ENCODE results near the gene YJEFN3. TPM values are rescaled to one million over a fixed set of nuclear protein-coding genes. Genes with fewer than 3 reads are reported as not detected.

Gene YJEFN3
- total and polyA plus RNA-seq, 2 of the 8 experiments (the other 6 are each of a cell fraction or from before 2014, with no cell fraction given) = 5.7 to 9.4 TPM

DNA sequence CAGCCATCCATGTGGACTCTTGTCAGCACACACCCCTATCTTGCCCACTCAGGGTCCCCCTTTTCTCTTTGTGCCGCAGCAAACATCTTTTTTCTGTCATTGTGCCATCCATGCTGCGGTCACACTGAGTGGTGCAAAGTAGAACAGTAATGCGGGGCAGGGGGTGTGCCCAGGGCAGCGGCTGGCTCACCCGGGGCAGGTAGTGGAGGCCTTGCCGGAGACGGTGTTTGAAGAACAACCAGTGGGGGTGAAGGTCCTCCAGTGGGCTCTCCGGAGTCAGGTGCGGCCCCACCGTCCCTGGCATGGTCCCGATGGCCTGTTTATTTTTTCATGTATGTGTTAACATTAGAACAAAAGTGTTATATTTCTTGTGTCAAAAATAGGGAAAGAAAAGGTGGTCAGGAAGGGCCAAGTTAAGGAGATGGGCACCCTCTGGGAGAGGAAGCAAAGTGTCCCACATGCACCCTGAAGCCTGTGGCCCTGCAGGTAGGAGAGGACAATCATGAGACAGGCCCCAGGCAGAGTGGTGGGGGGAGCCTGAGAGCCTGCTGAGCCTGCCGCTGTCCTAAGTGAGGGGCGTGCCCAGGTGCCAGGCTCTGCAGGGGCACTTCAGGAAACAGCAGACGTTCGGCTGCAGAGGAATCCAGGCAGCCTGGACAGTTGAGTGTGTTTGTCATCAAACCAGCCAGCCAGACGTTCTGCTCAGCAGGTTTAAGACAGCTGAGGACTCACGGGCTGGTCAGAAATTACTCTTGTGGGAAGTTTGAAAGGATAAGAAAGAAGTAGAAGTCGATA lies 25.7 kb upstream of the YJEFN3 start:
- Histone ChIP-seq H3K36me3 (ENCODE audit: control insufficient read depth in 2 of 4, insufficient read depth in 4 of 4, low read length in 3 of 4) (peaks cover 25 to 62% (median 56%) of the 10 kb centered on the region in 4 experiments), H3K79me2 (ENCODE audit: control insufficient read depth in 1 of 2, insufficient read depth in 2 of 2, low read length in 2 of 2) (no peaks in the 10 kb centered on the region), H2AFZ (ENCODE audit: low read length) (no peak overlapping the region), H2BK20ac (ENCODE audit: low read length) (no peak overlapping the region), H3K14ac (ENCODE audit: insufficient read length) (no peak overlapping the region), H2BK15ac (ENCODE audit: low read length) (no peak overlapping the region), H4K5ac (ENCODE audit: insufficient read length, low read depth, low read length) (no peak overlapping the region), H3K18ac (ENCODE audit: extremely low read depth, low read length) (no peak overlapping the region), H3K23ac (ENCODE audit: insufficient read length) (no peak overlapping the region), H3K4me3 (ENCODE audit: extremely low read depth in 1 of 4, insufficient read depth in 2 of 4, low read depth in 3 of 4, low read length in 4 of 4) (no peak overlapping the region), H2BK5ac (ENCODE audit: low read depth, low read length) (no peak overlapping the region), H3K4me2 (ENCODE audit: insufficient read depth in 1 of 2, low read depth in 2 of 2, low read length in 2 of 2) (no peak overlapping the region), H3K4me1 (replicated peaks in 1 of 4; ENCODE audit: control insufficient read depth in 3 of 4, insufficient read depth in 4 of 4, low read length in 3 of 4) (no peaks in the 10 kb centered on the region), H3K27ac (ENCODE audit: low read depth, low read length) (no peak overlapping the region), H4K8ac (ENCODE audit: extremely low read depth, insufficient read depth, low read length) (no peak overlapping the region), H4K91ac (replicated peaks; ENCODE audit: insufficient read length, low read length) (no peak overlapping the region), H3K27me3 (replicated peaks in 1 of 4; ENCODE audit: control insufficient read depth in 3 of 4, extremely low read depth in 1 of 4, insufficient read depth in 3 of 4, low read length in 3 of 4) (no peaks in the 10 kb centered on the region), H3K9ac (replicated peaks in 1 of 4; ENCODE audit: extremely low read depth in 1 of 4, low read depth in 3 of 4, low read length in 3 of 4) (no peak overlapping the region), H3K79me1 (ENCODE audit: low read depth, low read length) (peaks cover 4% of the 10 kb centered on the region), H3K56ac (replicated peaks; ENCODE audit: insufficient read length, low read depth, low read length) (no peak overlapping the region), H3K4ac (replicated peaks; ENCODE audit: insufficient read length, low read depth, low read length) (no peak overlapping the region), H2BK12ac (ENCODE audit: low read depth, low read length) (no peak overlapping the region), H3K23me2 (ENCODE audit: low read depth, low read length) (peaks cover 2% of the 10 kb centered on the region; the same call in 1 of the 2 replicates), H2AK5ac (ENCODE audit: low read depth, low read length) (no peak overlapping the region), H2BK120ac (replicated peaks; ENCODE audit: low read depth, low read length) (no peak overlapping the region), H4K20me1 (replicated peaks in 1 of 2; ENCODE audit: control insufficient read depth in 1 of 2, insufficient read depth in 2 of 2, low read length in 2 of 2) (peaks cover 0 to 18% of the 10 kb centered on the region in 2 experiments), H3K9me3 (ENCODE audit: insufficient read depth in 2 of 2, low read depth in 1 of 2, low read length in 1 of 2) (no peaks in the 10 kb centered on the region)
- 94% methylated on average over 18 of the region's 18 CpGs; no CpG with 5 or more reads in 1 of the 2 experiments for WGBS, 2 experiments (ENCODE audit: extremely low coverage in 1 of 2, insufficient coverage in 1 of 2, insufficient read length in 1 of 2, insufficient replicate concordance in 2 of 2, low coverage in 1 of 2, low lambda C conversion rate in 2 of 2, missing lambda C conversion rate in 1 of 2)
- FAIRE-seq = no peak
- CTCF ChIA-PET (ENCODE audit: partially characterized antibody) = no interaction called here
- POLR2A ChIA-PET (ENCODE audit: partially characterized antibody) = no interaction called here
- DNase-seq (ENCODE audit: low read depth in 1 of 2, low spot score in 2 of 2) = no peak
- TF ChIP-seq, protein P1, sequence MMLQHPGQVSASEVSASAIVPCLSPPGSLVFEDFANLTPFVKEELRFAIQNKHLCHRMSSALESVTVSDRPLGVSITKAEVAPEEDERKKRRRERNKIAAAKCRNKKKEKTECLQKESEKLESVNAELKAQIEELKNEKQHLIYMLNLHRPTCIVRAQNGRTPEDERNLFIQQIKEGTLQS (IDR thresholded peaks at IDR 0.05; ENCODE audit: insufficient read depth, low read depth, low read length) = no peak
- no peak for TF ChIP-seq POLR2A (IDR thresholded peaks at IDR 0.05; ENCODE audit: control extremely low read depth in 1 of 2, low read depth in 2 of 2, low read length in 2 of 2)
- TF ChIP-seq NRF1 (IDR thresholded peaks at IDR 0.05; ENCODE audit: low read depth, low read length) = no peak
- no peak for TF ChIP-seq CBX5 (IDR thresholded peaks at IDR 0.05; ENCODE audit: low read depth, low read length)
- TF ChIP-seq MAFK (IDR thresholded peaks at IDR 0.05; ENCODE audit: low read depth, low read length) = no peak
- TF ChIP-seq YY1 (IDR thresholded peaks at IDR 0.05; ENCODE audit: low read depth, low read length) = no peak
- no peak for TF ChIP-seq FOSL1 (IDR thresholded peaks at IDR 0.05; ENCODE audit: insufficient read depth, low read depth, low read length)
- no peak for TF ChIP-seq TBP (IDR thresholded peaks at IDR 0.05; ENCODE audit: low read depth, low read length)
- no peak for TF ChIP-seq KDM4A (IDR thresholded peaks at IDR 0.05; ENCODE audit: low read depth, low read length, severe bottlenecking)
- TF ChIP-seq SP1 (IDR thresholded peaks at IDR 0.05; ENCODE audit: low read depth, low read length) = no peak
- no peak for TF ChIP-seq TAF7 (optimal IDR thresholded peaks at IDR 0.05; ENCODE audit: borderline replicate concordance, low read depth, low read length)
- no peak for TF ChIP-seq EP300 (IDR thresholded peaks at IDR 0.05; ENCODE audit: borderline replicate concordance in 1 of 2, low read depth in 2 of 2, low read length in 2 of 2)

Data from H1 (cell line).